ENCODE data around the gene SH3BGRL2. TPM values are rescaled to one million over a fixed set of nuclear protein-coding genes. Genes with fewer than 3 reads are reported as not detected.

Gene SH3BGRL2
- total RNA-seq, 1 experiment from 2014 or later, result 11.8 TPM

GRCh38 chr6:79694156-79694555 lies 63.0 kb downstream of the SH3BGRL2 start:
- H3K14ac ChIP-seq (ENCODE audit: insufficient read depth, low read length), result no peak overlapping the region
- H3K18ac ChIP-seq (ENCODE audit: insufficient read length, low read depth, low read length), result no peak overlapping the region
- no peak overlapping the region for H2BK12ac ChIP-seq (ENCODE audit: insufficient read length, low read depth, low read length)
- no peak for TF ChIP-seq CTCF (conservative IDR thresholded peaks at IDR 0.05)
- Mint-ChIP-seq H3K27ac (no peak overlapping the region; a peak in 1 of 7 replicates), H3K36me3 (ENCODE audit: insufficient read depth in 1 of 3, low read depth in 3 of 3) (peaks cover 6 to 7% (median 7%) of the 10 kb centered on the region in 3 experiments; a peak in 6 of 7 replicates), H3K4me3 (no peak overlapping the region), H3K9me3 (peaks cover 0 to 2% of the 10 kb centered on the region in 2 experiments; a peak in 2 of 5 replicates), H3K27me3 (ENCODE audit: low read depth) (no peaks in the 10 kb centered on the region), H3K4me1 (peaks cover 11 to 25% of the 10 kb centered on the region in 2 experiments)
- no peak overlapping the region for H2BK120ac ChIP-seq (ENCODE audit: low read depth, low read length, poor library complexity, severe bottlenecking)
- H2BK20ac ChIP-seq (ENCODE audit: low read depth, low read length, poor library complexity, severe bottlenecking), result no peak overlapping the region
- H3K27ac ChIP-seq (ENCODE audit: insufficient read length, low read depth, low read length), result no peak overlapping the region
- H3K23ac ChIP-seq (ENCODE audit: insufficient read length, low read depth, low read length), result no peak overlapping the region
- H3K4me1 ChIP-seq (ENCODE audit: insufficient read depth, low read length), result no peaks in the 10 kb centered on the region
- no peak overlapping the region for H4K8ac ChIP-seq (replicated peaks; ENCODE audit: insufficient read length, low read depth, low read length)
- WGBS (ENCODE audit: extremely low coverage, insufficient read length, low lambda C conversion rate), result no CpG with 5 or more reads among the region's 3 CpGs
- no peak overlapping the region for H3K9ac ChIP-seq (ENCODE audit: extremely low read depth, insufficient read length, low read length)
- no peaks in the 10 kb centered on the region for H3K79me2 ChIP-seq (ENCODE audit: insufficient read depth, low read length)
- no peak overlapping the region for H2BK15ac ChIP-seq (ENCODE audit: low read depth, low read length)
- H3K56ac ChIP-seq (ENCODE audit: insufficient read length, low read depth, low read length), result no peak overlapping the region
- H4K91ac ChIP-seq (ENCODE audit: insufficient read length, low read depth, low read length), result no peak overlapping the region
- no peak overlapping the region for H3K4ac ChIP-seq (ENCODE audit: low read depth, low read length)
- H3K79me1 ChIP-seq (ENCODE audit: insufficient read depth, low read depth, low read length, poor library complexity, severe bottlenecking), result no peaks in the 10 kb centered on the region
- H3K4me2 ChIP-seq (ENCODE audit: insufficient read depth, insufficient read length, low read length), result no peak overlapping the region
- no peaks in the 10 kb centered on the region for H4K20me1 ChIP-seq (ENCODE audit: control insufficient read depth, insufficient read depth, insufficient read length)
- no peak overlapping the region for H2AK5ac ChIP-seq (ENCODE audit: insufficient read length, low read length)
- no peak for DNase-seq
- H2BK5ac ChIP-seq (ENCODE audit: insufficient read length, low read length), result no peak overlapping the region
- H3K27me3 ChIP-seq (ENCODE audit: insufficient read depth, low read length), result no peaks in the 10 kb centered on the region
- no peaks in the 10 kb centered on the region for H3K9me3 ChIP-seq (ENCODE audit: control insufficient read depth, low read depth, low read length)
- H3K23me2 ChIP-seq (ENCODE audit: insufficient read length, low read depth, low read length, poor library complexity, severe bottlenecking), result no peaks in the 10 kb centered on the region
- H4K5ac ChIP-seq (ENCODE audit: insufficient read length, low read depth, low read length), result no peak overlapping the region
- no peak overlapping the region for H3T11ph ChIP-seq (ENCODE audit: low read length)
- no peak overlapping the region for H2AFZ ChIP-seq (ENCODE audit: low read length)

Data from H9 (cell line).